Measurements from ENCODE around the gene L3MBTL4.

The L3MBTL4 gene

DNA sequence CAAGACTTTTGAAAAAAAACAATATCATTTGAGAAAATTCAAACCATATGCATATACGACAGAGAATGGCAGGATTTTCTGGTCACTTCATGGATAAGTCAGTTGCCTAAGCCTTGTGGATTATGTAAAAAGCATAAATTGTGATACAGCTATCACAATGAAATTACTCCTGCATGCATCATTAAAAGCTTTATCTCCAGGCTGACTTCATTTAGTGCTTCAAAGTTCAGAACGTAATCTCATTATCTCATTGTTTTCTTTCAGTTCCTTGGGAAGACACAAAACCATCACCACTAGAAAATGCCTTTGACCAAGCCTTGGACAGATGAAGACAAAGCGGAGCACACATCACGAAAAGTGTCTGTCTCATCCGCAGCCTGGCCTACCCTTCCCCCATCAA lies 57.0 kb downstream of the L3MBTL4 start:
- DNase-seq, result no peak
- no peaks in the 10 kb centered on the region for H3K27me3 ChIP-seq (replicated peaks)
- in situ Hi-C loops (cut with HindIII; ENCODE audit: low pct_ligation_motif_present, low sequenced_read_pairs), result no loop called here
- H3K4me3 ChIP-seq (ENCODE audit: low read depth, low read length), result no peak overlapping the region
- no peaks in the 10 kb centered on the region for H3K36me3 ChIP-seq (replicated peaks)
- TF ChIP-seq, protein P1, sequence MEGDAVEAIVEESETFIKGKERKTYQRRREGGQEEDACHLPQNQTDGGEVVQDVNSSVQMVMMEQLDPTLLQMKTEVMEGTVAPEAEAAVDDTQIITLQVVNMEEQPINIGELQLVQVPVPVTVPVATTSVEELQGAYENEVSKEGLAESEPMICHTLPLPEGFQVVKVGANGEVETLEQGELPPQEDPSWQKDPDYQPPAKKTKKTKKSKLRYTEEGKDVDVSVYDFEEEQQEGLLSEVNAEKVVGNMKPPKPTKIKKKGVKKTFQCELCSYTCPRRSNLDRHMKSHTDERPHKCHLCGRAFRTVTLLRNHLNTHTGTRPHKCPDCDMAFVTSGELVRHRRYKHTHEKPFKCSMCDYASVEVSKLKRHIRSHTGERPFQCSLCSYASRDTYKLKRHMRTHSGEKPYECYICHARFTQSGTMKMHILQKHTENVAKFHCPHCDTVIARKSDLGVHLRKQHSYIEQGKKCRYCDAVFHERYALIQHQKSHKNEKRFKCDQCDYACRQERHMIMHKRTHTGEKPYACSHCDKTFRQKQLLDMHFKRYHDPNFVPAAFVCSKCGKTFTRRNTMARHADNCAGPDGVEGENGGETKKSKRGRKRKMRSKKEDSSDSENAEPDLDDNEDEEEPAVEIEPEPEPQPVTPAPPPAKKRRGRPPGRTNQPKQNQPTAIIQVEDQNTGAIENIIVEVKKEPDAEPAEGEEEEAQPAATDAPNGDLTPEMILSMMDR (IDR thresholded peaks at IDR 0.05; ENCODE audit: low read depth, low read length, missing control alignments), result no peak
- H3K27ac ChIP-seq, result no peak overlapping the region

DNA sequence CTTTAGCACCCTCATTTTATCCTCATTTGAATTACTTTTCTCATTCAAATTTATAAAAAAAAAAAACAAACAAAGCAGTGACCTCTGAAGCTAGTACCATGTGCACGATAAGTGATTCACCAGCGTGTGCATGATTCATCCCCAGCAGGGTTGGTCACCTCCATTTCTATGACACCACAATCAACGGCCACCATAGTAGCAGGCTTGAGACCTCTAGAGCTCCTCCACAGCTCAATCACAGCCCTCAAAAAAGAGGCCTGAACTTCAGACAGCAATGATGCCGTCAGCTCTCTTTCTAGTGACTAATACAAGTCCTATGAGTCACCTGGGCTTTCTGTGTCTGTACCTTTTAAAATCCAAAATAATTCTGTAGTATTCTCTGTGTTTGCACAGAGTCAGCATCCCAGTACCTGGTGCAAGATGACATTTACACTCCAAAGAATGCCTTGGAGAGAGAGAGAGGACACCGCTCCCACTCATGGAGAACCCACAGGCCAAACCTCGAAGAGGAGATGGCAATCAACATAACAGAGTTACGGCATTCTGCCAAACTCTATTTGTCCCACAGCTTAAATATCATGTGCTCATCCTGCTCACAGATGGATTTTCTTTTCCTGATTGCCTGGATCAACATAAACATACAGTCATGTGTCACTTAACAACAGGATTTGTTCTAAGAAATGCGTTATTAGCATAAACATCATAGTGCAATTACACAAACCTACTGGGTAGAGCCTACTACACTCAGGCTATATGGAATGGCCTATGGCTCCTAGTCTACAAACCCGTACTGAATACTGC lies 58.7 kb downstream of the L3MBTL4 start:
- DNase-seq, result peak; percentile 42
- TF ChIP-seq, protein P1 (IDR thresholded peaks at IDR 0.05; ENCODE audit: low read depth, low read length, missing control alignments), result no peak
- Histone ChIP-seq H3K27ac (no peak overlapping the region), H3K27me3 (replicated peaks) (no peaks in the 10 kb centered on the region), H3K36me3 (replicated peaks) (no peaks in the 10 kb centered on the region), H3K4me3 (ENCODE audit: low read depth, low read length) (no peak overlapping the region)
- in situ Hi-C loops (cut with HindIII; ENCODE audit: low pct_ligation_motif_present, low sequenced_read_pairs), result no loop called here

DNA sequence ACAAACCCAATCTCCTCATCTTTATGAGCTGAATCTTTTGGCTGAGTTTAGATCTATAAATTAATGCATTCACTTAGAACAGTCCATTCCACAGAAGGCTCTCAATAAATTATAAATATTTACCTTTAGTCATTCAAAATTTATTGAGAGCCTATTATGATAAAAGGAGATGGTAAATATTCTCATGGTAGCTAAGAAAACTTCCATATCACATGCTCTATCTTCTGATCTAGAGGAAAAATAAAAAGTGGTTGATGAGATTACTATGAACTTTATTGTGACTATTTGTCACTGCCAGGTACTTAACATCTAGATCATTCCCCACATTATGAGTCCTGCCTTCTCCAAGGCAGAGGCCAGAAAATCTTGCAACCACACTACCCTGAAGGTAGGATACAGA lies 62.4 kb downstream of the L3MBTL4 start:
- H3K27ac ChIP-seq, result no peak overlapping the region
- in situ Hi-C loops (cut with HindIII; ENCODE audit: low pct_ligation_motif_present, low sequenced_read_pairs), result no loop called here
- TF ChIP-seq, protein P1 (IDR thresholded peaks at IDR 0.05; ENCODE audit: low read depth, low read length, missing control alignments), result no peak
- H3K4me3 ChIP-seq (ENCODE audit: low read depth, low read length), result no peak overlapping the region
- no peaks in the 10 kb centered on the region for H3K27me3 ChIP-seq (replicated peaks)
- no peak for DNase-seq
- no peaks in the 10 kb centered on the region for H3K36me3 ChIP-seq (replicated peaks)

DNA sequence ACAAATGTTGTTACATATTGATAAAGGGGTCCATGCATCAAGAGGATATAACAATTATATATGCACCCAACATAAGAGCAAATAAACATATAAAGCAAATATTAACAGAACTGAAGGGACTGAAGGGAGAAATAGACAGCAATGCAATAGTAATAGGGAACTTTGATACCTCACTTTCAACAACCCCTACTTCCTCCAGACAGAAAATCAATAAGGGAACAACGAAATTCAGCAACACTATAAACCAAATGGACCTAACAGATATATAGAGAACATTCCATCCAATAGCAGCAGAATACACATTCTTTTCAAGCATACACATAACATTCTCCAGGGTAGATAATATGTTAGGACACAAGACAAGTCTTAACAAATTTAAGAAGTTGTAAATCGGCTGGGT lies 71.7 kb downstream of the L3MBTL4 start:
- no peaks in the 10 kb centered on the region for H3K27me3 ChIP-seq (replicated peaks)
- H3K36me3 ChIP-seq (replicated peaks), result no peaks in the 10 kb centered on the region
- in situ Hi-C loops (cut with HindIII; ENCODE audit: low pct_ligation_motif_present, low sequenced_read_pairs), result no loop called here
- no peak overlapping the region for H3K4me3 ChIP-seq (ENCODE audit: low read depth, low read length)
- H3K27ac ChIP-seq, result no peak overlapping the region
- DNase-seq, result no peak
- TF ChIP-seq, protein P1 (IDR thresholded peaks at IDR 0.05; ENCODE audit: low read depth, low read length, missing control alignments), result no peak

DNA sequence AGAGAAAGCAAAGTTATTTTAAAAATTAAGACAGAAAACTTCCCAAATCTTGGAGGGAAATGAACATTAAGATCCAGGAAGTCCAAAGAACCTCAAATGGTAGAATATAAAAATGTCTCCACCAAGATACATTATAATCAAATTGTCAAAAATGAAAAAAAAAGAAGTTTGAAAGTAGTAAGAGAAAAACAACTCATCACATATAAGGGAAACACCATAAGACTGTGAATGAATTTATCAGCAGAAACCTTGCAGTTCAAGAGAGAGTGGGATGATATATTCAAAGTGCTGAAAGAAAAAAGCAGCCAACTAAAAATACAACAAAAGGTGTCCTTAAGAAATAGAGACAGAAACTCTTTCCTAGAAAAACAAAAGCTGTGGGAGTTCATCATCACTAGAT lies 73.0 kb downstream of the L3MBTL4 start:
- in situ Hi-C loops (cut with HindIII; ENCODE audit: low pct_ligation_motif_present, low sequenced_read_pairs), result no loop called here
- Histone ChIP-seq H3K27me3 (replicated peaks) (no peaks in the 10 kb centered on the region), H3K36me3 (replicated peaks) (no peaks in the 10 kb centered on the region), H3K27ac (no peak overlapping the region), H3K4me3 (ENCODE audit: low read depth, low read length) (no peak overlapping the region)
- no peak for DNase-seq
- TF ChIP-seq, protein P1 (IDR thresholded peaks at IDR 0.05; ENCODE audit: low read depth, low read length, missing control alignments), result no peak

DNA sequence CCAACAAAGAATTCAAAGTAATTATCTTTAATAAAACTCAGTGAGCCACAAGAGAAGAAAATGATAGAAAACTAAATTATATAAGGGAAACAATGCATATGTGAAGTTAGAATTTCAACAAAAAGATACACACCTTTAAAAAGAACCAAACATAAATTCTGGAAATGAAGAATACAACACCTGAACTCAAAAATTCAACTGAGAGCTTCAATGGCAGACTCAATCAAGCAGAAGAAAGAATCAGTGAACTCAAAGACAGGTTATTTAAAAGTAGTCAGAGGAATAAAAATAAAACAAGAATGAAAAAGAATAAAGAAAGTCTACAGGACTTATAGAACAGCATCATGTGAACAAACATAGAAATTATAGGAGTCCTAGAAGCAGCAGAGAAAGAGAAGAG lies 73.4 kb downstream of the L3MBTL4 start:
- no peaks in the 10 kb centered on the region for H3K27me3 ChIP-seq (replicated peaks)

More for the DNA sequence above, 73.4 kb downstream of the L3MBTL4 start:
- H3K4me3 ChIP-seq (ENCODE audit: low read depth, low read length), result no peak overlapping the region
- TF ChIP-seq, protein P1 (IDR thresholded peaks at IDR 0.05; ENCODE audit: low read depth, low read length, missing control alignments), result no peak
- no peaks in the 10 kb centered on the region for H3K36me3 ChIP-seq (replicated peaks)
- no peak for DNase-seq
- no peak overlapping the region for H3K27ac ChIP-seq
- in situ Hi-C loops (cut with HindIII; ENCODE audit: low pct_ligation_motif_present, low sequenced_read_pairs), result no loop called here
